ENCODE data around the gene FGF8.

DNA sequence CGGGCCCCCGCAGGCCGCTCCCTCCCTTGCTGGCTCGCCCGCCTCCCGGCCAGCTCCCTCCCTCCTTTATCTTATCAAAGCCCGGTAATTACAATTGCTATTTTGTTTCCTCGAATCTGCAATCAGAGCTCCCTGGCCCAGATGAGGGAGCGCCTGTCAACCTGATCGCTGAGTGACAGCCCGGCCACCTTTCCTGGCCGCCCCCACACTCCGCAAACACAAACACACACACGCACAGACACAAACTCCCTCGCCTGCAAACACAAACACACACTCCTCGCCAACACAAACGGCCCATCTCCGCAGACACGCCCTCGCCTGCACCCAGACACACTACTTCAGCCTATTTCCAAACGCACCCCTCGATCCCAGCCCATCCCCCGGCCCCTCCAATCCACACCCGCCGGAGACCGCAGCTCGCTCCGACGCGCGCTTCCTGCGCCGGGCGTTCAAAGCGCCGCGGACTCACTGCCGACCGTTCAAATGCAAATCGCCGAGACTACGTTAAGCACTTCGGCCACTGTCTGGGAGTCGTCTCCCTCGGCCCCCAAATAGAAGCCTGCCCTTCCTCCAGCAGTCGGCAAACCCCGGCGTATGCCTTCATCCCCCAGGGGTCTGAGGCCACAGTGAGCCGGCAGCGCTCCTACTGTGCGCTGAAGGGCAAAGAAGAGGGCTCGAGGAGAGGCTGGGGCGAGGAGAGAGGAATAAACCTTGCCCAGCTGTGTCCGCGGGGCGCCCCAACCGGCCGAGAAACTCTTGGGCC, 3.0 kb upstream of the FGF8 start:
- TF ChIP-seq EZH2 (IDR thresholded peaks at IDR 0.05; ENCODE audit: low read depth, low read length, severe bottlenecking) (no peak), POLR2A (IDR thresholded peaks at IDR 0.05; ENCODE audit: control extremely low read depth in 1 of 2, low read depth in 2 of 2, low read length in 2 of 2) (no peak), GTF2F1 (IDR thresholded peaks at IDR 0.05; ENCODE audit: borderline replicate concordance, low read depth, low read length) (no peak), CTCF (IDR thresholded peaks at IDR 0.05; ENCODE audit: control extremely low read depth in 1 of 3, insufficient read depth in 1 of 3, low read depth in 1 of 3, low read length in 3 of 3) (no peak), EP300 (IDR thresholded peaks at IDR 0.05; ENCODE audit: borderline replicate concordance in 1 of 2, low read depth in 2 of 2, low read length in 2 of 2) (no peak), POLR2AphosphoS5 (IDR thresholded peaks at IDR 0.05; ENCODE audit: low read depth, low read length) (no peak), CTBP2 (IDR thresholded peaks at IDR 0.05; ENCODE audit: borderline replicate concordance, insufficient read depth, insufficient read length, low read length) (no peak), JUN (IDR thresholded peaks at IDR 0.05; ENCODE audit: low read depth, low read length) (no peak), SRF (IDR thresholded peaks at IDR 0.05; ENCODE audit: low read depth, low read length) (no peak)
- TF ChIP-seq, protein P1, sequence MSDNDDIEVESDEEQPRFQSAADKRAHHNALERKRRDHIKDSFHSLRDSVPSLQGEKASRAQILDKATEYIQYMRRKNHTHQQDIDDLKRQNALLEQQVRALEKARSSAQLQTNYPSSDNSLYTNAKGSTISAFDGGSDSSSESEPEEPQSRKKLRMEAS (IDR thresholded peaks at IDR 0.05): 0 out of 2 replicates have a peak, but pooled peaks have one; percentile 9
- TF ChIP-seq, protein P2, sequence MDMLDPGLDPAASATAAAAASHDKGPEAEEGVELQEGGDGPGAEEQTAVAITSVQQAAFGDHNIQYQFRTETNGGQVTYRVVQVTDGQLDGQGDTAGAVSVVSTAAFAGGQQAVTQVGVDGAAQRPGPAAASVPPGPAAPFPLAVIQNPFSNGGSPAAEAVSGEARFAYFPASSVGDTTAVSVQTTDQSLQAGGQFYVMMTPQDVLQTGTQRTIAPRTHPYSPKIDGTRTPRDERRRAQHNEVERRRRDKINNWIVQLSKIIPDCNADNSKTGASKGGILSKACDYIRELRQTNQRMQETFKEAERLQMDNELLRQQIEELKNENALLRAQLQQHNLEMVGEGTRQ (IDR thresholded peaks at IDR 0.05; ENCODE audit: low read length): no peak
- TF ChIP-seq, protein P3, sequence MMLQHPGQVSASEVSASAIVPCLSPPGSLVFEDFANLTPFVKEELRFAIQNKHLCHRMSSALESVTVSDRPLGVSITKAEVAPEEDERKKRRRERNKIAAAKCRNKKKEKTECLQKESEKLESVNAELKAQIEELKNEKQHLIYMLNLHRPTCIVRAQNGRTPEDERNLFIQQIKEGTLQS (IDR thresholded peaks at IDR 0.05; ENCODE audit: insufficient read depth, low read depth, low read length): no peak

Data from H1 (cell line).